DMS153 treated with DMSO at 0.1 percent for 48 hours (cell line): ENCODE data around the gene KLF3.

Source experiments
- DNase-seq: peaks from one replicate; lab custom pipeline; 2025; ENCODE audit not compliant: unreplicated experiment; lab: John Stamatoyannopoulos, UW

KLF3 gene

GRCh38 chr4:38654273-38654672 is 9.7 kb upstream of the KLF3 start:
- no peak for DNase-seq

DNA sequence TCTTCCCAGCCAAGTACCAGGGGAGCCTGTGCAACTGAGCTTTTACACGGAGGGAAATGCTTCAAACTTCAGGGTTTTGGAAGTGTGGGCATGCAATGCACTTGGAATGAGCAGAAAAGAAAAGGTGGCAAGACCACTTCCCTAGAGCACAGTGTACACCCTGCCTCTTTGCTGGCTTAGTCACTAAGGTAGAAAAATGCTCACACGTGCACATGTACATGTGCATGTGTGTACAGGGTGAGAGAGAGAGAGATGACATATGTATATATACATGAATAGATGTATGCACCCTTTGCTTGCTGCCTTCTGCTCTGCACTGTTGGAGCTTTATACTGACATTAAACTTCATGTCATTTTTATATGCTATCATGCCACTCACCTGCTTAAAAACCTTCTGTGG is 7.9 kb upstream of the KLF3 start:
- no peak for DNase-seq

DNA sequence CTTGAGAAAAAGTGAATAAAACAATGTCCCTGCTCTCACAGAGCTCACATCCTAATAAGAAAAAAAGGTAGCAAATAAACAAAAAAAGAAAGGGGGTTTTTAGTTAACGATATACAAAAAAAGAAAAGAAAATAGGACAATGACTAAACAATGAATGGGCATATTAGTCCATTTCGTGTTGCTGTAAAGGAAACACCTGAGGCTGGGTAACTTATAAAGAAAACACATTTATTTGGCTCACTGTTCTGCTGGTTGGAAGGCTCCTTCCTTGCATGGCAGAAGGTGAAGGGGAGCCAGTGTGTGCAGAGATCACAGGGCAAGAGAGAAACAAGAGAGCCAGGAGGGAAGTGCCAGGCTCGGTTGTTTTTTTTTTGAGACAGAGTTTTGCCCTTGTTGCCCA is 4.7 kb upstream of the KLF3 start:
- no peak for DNase-seq

GRCh38 chr4:38660838-38661237 is 3.2 kb upstream of the KLF3 start:
- DNase-seq: no peak

GRCh38 chr4:38661371-38661770 is 2.6 kb upstream of the KLF3 start:
- DNase-seq: no peak

- DNase-seq: no peak
These were observed 1.4 kb upstream of the KLF3 start for GRCh38 chr4:38662522-38663089.

DNA sequence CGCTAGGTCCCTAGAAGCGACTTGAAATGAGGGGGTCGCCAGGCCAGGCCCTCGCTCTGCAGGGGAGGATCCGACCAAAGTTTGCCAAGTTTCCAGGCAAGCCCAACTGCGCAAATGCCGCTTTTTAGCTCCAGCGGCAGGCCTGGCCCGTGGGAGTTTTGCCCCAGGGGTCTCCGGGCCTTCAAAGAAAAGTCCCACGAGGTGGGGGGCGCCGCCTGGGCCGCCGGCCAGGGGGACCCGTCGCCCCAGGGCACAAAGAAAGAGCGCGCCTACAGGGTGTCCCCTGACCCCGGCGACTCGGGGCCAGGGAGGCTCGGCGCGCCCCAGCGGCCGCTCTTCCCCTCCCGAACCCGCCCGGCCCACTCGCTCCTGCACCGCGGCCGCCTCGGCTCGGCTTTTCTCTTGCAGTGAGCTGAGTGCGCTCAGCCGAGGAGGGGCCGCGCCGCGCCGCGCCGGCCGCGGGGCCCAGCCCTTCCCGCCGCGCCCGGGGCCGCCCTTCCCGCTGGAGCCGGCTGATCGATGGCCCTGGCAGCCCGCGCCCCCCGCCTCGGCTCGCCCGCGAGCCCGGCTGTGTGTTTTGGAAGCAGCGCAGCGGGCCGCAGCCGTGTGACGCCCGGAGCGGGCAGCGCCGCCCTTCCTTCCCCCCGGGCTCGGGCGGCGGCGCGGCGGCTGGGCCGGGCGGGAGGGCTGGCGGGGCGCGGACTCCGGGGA is 754 bp upstream of the KLF3 start:
- DNase-seq: no peak

DNA sequence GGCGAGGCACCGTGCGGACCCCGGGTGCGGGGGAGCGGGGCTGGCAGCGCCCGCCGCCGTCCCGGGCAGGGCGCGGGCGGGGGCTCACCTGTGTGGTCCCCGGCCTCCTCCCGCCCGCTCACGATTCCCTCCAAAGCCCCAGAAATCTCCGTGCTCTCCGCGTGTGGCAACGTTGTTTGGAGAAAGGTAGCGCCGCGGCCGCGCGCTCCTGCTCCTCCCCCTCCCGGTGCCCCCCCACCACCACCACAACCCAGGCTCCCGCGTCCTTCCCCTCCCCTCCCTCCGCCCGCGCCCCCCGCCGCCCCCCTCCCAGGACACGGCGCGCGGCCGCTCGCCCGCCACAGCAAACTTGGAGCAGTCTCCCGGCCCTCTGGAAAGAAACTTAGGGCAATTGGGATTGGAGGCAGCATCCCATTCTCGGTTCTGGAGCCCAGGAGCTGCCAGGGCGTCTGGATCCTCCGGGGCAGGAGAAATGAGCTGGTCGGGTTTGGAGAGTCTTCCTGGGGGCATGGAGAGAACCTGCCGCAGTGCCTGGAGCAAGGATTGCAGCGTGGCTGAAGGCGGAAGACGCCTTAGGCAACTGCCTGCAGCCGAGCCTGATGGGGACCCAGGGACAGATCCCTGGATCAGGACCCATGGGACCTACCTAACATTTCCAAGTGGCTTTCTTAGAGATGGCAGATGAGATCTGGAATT is 855 bp downstream of the KLF3 start:
- DNase-seq: no peak

GRCh38 chr4:38665551-38666411 is 1.8 kb downstream of the KLF3 start:
- no peak for DNase-seq

GRCh38 chr4:38666766-38667084 is 2.7 kb downstream of the KLF3 start:
- no peak for DNase-seq

GRCh38 chr4:38667085-38667893 is 3.3 kb downstream of the KLF3 start:
- DNase-seq: peak; percentile 66

- no peak for DNase-seq
These were observed 4.4 kb downstream of the KLF3 start for GRCh38 chr4:38668203-38668971.

- no peak for DNase-seq
These were observed 5.2 kb downstream of the KLF3 start for GRCh38 chr4:38669208-38669607.

DNA sequence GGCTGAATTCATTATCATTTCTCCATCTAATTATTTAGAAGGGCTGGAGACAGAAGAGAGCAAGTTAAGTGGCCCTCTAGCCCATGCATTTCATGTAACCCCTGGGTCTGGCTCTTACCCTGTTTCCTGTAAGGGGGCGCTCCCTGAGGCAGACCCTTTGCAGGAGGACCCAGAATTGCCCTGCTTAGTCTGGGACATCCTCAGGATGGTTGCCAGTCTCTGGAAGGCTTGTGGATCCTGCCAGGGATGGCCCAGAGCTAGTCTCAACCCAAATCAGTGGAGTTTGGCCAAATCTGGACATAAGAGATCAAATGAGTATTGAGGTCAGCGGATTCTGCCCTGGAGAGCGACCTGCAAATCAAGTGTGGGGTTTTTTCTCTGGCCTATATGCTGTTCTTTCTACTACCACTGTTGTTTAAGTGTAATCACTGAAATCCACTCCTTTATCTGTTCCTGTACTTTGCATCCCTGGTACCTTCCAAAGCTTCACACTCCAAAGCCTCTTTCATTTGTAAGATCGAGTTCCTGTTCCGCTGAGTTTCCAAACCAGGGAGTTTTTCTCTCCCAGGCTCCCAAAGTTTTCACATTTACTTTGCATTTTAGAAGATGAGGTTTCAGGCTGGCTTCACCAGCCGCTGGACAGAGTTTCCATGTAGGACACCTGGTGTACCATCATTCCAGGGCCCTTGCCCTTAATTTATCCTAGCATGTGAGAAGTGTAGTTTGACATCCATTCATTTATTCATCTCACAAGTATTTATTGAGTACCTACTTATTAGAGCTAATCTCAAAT is 6.3 kb downstream of the KLF3 start:
- DNase-seq: no peak

DNA sequence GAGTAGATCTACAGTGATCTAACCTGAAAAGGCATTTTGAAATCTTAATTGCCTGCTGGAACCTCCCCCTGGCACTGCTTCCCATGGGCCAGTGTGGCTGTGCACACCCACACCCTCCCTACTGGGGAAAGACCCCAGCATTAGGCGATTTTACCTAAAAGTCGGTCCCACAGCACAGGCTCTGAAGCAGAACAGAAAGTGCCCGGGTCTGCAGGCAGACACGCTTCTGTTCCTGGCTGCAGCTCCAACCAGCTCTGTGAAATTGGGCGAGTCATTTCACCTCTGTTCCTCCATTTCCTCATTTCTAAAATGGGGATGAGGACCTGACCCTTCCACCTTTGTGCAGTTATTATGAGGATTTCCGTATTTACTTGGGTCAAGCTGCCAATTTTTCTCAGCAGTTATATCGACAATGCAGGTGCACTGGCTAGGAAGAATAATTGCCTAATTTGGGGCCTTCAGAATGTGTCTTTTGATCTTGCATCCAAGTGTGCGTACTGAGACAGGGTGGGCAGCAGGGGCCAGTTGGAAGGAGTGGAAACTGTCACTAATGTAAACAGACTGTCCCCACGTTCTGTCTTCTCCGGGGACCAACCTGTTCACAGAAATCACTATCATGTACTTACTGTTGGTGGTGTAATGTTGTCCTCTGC is 7.1 kb downstream of the KLF3 start:
- no peak for DNase-seq

DNA sequence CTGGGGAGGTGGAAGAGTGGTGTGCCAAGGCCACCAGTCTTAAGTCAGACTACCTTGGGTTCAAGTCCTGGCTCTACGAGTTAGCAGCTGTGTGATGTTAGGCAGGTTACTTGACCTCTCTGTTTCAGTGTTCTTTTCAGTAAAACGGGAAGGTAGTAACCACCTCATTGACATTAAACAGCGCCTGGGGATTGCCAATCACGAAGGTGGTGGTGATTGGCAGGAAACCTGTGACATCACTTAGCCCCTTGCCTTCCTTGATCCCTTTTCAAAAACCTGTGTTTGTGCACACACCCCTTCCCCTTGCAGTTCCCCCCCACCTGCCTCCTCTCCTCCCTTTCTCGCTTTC is 7.6 kb downstream of the KLF3 start:
- no peak for DNase-seq

GRCh38 chr4:38672074-38672396 is 8.0 kb downstream of the KLF3 start:
- DNase-seq: no peak

DNA sequence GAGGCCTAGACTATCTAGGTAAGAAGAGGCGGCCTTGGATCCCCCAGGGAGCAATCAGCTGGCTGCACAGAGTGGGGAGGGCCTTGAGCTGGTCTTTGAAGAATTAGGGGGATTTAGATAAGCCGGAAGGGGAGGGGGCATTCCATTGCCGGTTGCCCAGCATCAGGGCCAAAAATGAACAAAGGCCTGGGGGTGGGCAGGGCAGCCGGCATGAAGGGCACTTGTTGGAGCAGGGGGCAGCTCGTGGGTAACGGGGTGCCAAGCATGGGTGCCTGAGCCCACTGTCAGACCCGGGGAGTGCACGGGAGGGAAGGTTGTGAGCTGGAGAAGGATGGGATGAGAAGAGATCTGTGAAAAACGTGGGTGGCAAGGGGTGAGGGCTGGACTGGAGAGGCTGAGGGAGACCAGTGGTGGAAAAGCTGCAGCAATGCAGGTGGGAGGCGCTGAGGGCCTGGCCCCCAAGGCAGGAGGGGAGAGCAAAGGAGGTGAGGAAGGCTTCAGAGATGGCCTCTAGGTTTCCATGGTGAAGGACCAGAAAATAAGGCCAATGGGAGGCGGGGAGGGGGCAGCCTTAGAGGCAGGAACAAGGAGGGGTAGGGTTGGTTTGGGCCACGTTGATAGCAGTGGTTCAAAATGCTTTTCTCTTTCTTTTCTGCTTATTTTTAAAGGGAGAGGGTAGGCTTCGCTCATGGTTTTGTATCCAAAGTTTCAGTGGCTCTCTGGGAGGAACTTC is 8.6 kb downstream of the KLF3 start:
- no peak for DNase-seq
